ENCODE data around the gene CYTIP.
"Not testable (repeated sequence)": the region's sequence is repeated elsewhere in the genome, so short reads cannot be mapped to it uniquely, and the experiment has no call there.

Gene CYTIP

GRCh38 chr2:157375384-157375783, 68.5 kb downstream of the CYTIP start:
- no peak for DNase-seq (ENCODE audit: low read depth in 2 of 2)

DNA sequence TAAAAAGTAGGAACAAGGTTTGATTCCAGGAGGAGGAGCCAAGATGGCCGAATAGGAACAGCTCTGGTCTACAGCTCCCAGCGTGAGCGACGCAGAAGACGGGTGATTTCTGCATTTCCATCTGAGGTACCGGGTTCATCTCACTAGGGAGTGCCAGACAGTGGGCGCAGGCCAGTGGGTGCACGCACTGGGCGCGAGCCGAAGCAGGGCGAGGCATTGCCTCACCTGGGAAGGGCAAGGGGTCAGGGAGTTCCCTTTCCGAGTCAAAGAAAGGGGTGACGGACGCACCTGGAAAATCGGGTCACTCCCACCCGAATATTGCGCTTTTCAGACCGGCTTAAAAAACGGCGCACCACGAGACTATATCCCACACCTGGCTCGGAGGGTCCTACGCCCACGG, 75.4 kb downstream of the CYTIP start:
- not testable (repeated sequence) for DNase-seq (ENCODE audit: low read depth in 2 of 2)

DNA sequence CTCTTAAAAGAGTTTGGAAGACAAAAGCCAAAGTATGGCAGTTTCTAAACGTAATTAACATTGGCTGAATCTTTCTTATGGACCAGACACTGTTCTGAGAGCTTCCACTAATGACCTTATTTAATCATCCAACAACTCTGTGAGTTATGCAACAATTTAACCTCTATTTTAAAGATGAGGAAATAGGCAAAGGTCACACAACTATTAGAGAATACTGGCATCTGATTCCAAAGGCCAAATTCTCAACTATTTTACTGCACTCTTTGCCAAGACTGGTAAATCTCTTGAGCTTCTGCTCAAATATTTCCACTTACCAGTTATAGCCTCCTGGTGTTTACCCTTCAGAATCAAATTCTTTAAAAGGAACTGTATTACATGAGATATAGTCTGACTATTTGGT, 76.2 kb downstream of the CYTIP start:
- no peak for DNase-seq (ENCODE audit: low read depth in 2 of 2)

Data from stimulated activated CD8-positive, alpha-beta memory T cell treated with anti-CD3 and anti-CD28 coated beads, Interleukin-2, amount 100 ng/mL, for 1 hour (primary cell).